Ammon's horn (tissue), 1 donor: ENCODE data around the gene P3R3URF.
"Not testable (repeated sequence)": the region's sequence is repeated elsewhere in the genome, so short reads cannot be mapped to it uniquely, and the experiment has no call there.

ENCODE experiments used
- DNase-seq: peaks from one replicate; pipeline ENCODE4 v3.0.0-alpha.2; 2016; ENCODE audit warnings: low spot score

Gene P3R3URF

DNA sequence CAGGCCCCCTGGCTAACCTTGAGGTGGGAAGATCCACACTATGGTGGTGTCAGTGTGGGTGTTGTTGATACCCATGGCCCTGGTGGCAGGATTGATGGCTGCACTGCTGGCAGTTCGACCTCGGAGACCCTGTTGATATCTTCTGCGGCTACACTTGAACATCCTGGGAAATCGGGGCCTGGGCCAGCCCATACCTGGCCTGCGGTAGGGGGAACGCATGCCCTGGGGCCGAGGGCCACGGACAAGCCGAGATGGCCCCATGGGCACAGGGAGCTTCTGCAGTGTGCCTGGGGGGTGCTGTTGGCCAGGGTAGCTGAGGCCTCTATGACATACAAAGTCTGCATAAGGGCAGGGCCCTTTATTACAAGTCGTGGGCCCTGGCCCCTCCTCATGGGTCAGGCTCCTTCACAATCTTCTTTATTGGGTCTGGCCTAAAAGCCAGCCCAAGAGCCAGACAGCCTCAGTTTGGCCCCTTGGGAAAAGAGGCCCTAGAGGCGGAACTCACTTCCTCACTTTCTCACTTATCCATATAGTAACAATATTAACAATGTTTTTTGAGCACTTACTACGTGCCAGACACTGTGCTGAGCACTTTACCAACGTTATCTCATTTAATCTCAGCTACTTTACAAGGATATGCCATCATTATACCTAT lies at the start of gene P3R3URF:
Gene P3R3URF (minus strand): TSS at position 278 of the 655 bp plus-strand sequence. CDS start 17 bp downstream, at position 261.
- DNase-seq: no peak

DNA sequence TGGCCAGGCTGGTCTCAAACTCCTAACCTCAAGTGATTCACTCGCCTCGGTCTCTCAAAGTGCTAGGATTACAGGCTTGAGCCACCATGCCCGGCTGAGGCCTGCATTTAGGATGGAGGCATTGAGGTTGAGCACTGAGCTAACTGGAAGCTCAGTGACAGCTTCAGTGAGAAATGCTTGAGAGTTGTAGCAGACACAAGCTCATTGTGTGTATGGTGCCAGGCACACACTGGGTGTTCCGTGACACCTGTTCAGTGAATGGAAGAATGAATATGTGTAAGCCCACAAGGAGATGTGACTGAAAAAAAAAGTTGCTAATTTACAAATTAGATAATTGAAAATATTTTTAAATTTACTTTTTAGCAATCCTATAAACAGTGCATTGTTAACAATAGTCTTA lies 48.7 kb upstream of the P3R3URF start:
- peak; percentile 58 for DNase-seq

DNA sequence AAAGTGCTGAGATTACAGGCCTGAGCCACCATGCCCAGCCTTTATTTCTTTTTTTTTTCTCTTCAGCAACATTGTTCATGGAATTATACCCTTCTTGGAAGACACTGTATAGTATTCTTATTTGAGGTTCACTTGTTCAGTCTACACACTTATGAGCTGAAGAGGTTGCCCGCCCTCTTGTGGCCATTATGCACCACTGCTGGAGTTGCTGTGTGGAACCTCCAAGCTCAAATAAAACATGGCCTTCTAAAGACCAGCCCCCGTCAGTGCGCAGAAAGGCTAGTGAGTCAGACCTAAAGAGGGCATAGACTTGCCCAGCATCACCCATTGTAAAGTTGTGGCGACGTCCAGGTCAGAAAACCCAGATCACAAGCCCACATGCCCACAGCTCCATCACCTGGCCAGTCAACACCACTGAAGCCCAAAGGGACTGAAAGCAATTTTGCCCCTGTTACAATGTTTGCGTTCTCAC lies 47.2 kb upstream of the P3R3URF start:
- DNase-seq: peak; percentile 96

DNA sequence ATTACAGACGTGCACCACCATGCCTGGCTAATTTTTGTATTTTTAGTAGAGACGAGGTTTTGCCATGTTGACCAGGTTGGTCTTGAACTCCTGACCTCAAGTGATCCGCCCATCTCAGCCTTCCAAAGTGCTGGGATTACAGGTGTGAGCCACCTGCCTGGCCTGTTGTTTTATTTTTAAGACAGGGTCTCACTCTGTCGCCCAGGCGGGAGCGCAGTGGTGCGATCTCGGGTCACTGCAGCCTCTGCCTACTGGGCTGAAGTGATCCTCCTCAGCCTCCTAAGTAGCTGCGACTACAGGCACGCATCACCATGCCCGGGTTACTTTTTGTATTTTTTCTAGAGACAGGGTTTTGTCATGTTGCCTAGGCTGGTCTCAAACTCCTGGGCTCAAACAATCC lies 46.8 kb upstream of the P3R3URF start:
- not testable (repeated sequence) for DNase-seq

DNA sequence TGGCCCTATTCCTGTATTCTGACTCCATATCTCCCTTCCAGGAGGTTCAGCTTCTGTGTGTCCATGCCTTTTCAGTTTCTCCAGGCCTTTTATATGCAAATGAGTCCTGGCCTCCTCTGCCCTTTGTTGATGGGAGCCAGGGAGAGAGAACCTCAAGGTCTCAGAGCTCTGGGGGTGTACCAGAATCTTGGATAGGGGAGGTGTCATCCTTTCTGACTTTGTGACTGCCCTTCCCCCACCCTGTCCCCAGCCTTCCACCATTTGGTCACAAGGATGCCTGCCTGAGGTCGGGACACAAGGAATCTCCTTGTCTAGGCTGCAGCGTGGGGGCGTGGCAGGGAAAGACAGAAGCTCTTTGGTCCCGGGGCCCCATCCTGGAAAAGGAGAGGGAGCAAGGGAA lies 45.5 kb upstream of the P3R3URF start:
- peak; percentile 93 for DNase-seq

DNA sequence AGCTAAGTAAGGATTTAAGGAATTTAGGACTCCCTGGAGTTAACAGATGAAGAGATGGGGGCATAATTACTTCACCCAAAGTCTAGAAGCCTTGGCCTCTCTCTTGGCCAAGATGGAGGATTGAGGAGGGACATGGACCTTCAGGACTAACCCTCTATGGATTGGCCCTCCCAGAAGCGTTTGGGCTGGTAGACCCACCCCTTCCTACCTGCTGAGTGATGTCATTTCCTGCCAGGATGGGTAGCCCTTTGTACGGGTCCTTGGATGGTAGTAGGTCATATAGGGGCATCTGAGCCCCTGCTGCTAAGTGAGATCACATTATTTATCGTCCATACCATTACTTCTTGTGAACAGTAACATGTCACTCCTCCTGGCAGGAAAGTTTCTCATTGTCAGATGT lies 44.5 kb upstream of the P3R3URF start:
- no peak for DNase-seq

DNA sequence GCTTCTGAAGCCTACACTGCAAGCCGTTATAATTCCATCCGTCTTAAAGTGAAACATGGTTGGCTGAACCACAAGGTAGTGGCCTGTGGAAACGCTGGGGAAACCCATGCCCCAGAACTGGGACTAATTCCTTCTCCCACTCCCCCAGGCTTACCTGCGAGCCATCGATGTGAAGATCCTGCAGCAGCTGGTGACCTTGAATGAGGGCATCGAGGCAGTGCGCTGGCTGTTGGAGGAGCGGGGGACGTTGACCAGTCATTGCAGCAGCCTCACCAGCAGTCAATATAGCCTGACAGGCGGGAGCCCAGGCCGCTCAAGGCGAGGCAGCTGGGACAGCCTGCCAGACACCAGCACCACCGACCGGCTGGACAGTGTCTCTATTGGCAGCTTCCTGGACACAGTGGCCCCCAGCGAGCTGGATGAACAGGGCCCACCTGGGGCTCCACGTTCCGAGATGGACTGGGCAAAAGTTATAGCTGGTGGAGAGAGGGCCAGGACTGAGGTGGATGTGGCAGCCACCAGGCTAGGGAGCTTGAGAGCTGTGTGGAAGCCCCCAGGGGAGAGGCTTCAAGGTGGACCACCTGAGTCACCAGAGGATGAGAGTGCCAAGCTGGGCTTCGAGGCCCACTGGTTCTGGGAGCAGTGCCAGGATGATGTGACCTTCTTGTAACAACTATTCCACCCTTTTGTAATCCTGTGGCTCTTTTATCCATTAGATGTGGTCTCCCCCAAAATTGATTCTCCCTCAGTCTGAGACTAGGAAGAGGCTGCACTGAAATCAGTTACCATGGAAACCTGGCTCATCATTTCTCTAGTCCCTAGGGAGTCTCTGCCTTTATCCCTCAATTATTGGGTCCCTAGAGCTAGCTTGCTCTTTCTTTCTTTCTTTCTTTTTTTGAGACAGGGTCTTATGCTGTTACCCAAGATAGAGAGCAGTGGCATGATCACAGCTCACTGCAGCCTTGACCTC lies 43.5 kb upstream of the P3R3URF start:
- DNase-seq: peak; percentile 38

DNA sequence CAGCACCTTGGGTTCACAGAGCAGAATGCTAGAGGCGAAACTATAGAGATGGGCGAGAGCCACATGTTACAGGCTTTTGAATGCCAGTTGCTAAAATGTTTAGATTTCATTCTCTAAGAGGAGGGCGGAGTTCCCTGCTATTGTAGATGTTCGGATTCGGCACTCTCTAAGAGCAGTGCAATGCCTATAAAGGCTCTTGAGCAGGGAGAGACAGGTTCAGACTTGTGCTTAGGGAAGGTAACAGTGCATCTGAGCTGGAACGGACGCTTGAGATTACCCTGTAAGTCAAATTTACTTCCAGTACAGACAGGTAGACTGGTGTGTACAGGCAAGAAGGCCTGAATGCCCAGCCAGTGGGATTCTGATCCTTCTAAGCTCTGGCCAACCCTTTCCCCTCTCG lies 42.2 kb upstream of the P3R3URF start:
- DNase-seq: no peak

DNA sequence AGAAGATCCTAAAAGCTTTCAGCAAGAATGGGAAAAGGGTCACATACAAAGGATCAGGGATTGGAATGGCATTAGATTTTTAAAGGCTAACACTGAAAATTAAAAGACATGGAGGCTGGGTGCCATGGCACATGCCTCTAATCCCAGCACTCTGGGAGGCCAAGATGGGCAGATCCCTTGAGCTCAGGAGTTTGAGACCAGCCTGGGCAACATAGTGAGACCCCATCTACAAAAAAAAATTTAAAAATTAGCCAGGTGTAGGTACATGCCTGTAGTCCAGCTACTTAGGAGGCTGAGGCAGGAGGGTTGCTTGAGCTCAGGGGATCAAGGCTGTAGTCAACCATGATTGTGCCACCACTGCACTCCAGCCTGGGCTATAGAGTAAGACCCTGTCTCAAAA lies 39.2 kb upstream of the P3R3URF start:
- no peak for DNase-seq

DNA sequence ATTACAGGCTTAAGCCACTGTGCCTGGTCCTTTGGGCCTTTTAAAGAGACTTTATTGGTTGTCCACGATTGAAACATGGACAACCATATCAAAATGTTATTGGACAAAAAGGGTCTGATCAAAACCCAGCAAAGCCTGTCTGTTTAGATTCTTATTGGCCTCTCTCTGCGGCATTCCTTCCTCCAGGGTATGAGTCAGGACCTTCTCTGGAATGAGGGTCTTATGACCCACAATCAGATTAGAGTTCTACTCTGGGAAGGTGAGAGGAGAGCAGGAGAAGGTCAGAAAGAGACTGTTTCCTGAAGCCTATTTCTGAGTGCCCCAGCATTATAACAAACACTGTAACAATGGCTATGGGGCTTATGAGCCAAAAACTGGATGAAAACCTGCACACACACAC lies 34.8 kb upstream of the P3R3URF start:
- no peak for DNase-seq

DNA sequence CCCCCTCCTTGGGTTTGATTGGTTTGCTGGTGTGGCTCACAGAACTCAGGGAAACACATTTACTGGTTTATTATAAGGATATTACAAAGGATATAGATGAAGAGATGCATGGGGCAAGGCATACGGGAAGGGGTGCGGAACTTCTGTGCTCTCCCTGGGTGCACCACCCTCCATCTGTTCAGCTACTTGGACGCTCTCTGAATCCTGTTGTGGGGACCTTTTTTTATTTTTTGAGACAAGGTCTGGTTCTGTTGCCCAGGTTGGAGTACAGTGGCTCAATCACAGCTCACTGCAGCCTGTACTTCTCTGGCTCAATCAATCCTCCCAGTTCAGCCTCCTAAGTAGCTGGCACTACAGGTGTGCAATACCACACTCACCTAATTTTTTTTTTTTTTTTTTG lies 34.3 kb upstream of the P3R3URF start:
- DNase-seq: no peak

DNA sequence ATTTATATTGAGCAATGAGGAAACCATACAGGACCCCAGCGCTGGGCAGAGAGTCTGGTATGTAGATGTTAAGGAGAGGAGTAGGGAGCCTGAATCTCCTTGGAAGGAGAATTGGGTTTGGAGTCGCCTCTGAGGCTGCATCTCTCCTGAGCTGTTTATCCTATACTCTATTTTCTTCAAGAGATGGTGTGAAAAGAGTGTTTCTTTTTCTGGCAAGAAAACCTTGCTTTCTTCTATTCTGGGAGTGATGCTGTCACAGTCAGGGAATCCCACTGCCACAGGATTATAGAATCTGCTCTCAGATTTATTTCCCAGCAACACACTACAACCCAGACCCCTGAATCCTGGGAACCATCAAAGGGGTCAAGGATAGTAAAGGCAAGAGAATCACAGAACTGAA lies 30.1 kb upstream of the P3R3URF start:
- no peak for DNase-seq

DNA sequence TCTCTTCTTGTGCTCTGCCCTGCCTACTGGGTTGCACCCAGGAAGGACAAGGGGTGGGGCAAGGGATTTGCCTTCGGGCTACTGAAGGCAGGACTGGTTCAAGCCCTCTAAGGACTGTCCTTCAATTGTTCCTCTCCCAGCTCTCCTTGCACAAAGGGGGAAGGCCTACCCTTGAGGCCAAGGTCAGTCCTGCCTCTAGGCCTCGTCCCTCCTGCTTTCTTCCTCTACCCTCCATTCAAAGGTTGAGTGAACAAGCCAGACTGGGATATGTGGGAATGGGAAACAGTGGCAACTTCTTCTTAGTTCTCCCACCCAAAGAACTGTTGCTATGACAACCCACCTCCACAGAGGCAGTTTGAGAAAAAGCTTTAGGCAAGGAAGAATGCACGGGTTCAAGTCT lies 29.5 kb upstream of the P3R3URF start:
- DNase-seq: no peak

DNA sequence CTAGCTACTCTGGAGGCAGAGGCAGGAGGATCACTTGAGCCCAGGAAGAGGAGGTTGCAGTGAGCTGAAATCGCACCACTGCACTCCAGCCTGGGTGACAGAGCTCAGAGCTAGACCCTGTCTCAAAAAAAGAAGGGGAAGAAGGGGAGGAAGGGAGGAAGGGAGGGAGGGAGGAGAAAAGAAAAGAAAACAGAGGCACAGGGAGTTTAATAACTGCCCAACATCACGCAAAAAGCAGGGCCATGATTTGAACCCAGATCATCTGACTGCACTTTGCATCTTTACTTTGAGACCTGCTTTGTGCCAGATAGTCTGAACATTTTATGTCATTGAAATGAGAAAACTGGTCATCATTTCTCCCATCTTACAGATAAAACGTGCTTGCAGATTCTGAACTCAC lies 28.9 kb upstream of the P3R3URF start:
- no peak for DNase-seq

DNA sequence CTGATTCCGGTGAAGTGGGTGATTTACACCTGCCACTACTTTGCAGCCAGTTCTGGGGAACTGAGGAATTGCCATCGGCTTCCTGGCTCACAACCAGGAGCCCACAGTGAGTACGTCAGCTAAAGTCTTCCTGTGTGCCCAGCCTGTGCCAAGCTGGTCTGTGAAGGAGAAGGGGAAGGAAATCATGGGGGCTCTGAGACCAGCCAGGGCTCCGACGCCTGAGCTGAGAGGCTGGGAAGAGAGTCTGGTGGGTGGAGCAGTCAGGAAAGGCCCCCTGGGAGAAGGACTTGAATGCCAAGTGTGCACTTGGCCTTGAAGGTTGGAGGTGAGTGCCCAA lies 28.1 kb upstream of the P3R3URF start:
- DNase-seq: peak; percentile 67

DNA sequence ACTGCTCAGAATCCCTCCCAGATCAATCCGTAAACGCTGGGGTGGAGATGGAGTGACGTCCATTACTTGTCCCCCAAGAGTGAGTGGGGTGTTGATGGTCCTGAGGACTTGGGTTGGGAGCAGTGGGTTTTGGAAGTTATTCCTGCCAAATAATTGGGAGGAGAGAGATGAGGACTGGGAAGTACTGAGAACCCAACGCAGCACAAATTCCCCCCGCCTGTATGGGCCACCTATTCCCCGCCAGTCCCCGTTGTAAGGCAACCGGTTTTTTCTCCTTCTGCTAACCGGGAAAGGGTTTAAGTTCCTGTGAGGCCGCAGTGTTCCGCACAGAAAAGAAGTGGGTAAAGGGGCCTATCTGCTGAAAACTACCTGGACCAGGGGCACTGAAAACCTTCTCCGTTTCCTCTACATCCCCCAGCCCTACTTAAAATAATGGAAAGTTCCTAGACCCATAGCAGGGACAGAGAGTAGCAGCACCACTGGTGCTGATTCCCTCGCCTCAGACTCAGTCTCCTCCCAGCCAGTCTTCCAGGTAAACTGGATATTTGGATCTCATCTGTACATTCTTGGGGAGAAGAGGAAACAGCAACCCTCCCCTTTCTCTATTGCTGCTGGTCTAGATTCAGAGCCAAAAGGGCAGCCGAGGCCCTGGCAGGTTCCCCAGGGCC lies 27.6 kb upstream of the P3R3URF start:
- no peak for DNase-seq

DNA sequence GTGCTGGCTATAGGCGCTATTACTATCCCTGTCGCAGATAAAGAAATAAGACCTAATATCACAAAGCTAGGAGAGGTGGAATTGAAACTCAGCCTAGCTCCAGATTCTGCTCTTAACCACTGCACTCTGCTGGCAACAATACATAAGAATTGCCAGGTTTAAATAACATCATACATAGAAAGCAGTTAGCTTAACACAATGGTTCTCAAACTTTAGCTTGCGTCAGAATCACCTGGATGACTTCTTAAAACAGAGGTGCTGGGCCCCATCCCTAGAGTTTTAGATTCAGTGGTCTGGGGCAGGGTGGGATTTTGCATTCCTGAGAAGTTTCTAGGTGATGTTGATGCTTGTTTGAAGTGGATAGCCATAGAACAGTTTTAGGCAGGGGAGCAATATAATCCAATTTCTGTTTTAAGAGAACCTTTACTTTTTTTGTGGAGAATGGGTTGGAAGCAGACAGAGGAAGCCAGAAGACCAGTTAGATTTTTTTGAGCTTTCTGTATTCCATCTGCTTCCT lies 23.0 kb upstream of the P3R3URF start:
- no peak for DNase-seq

DNA sequence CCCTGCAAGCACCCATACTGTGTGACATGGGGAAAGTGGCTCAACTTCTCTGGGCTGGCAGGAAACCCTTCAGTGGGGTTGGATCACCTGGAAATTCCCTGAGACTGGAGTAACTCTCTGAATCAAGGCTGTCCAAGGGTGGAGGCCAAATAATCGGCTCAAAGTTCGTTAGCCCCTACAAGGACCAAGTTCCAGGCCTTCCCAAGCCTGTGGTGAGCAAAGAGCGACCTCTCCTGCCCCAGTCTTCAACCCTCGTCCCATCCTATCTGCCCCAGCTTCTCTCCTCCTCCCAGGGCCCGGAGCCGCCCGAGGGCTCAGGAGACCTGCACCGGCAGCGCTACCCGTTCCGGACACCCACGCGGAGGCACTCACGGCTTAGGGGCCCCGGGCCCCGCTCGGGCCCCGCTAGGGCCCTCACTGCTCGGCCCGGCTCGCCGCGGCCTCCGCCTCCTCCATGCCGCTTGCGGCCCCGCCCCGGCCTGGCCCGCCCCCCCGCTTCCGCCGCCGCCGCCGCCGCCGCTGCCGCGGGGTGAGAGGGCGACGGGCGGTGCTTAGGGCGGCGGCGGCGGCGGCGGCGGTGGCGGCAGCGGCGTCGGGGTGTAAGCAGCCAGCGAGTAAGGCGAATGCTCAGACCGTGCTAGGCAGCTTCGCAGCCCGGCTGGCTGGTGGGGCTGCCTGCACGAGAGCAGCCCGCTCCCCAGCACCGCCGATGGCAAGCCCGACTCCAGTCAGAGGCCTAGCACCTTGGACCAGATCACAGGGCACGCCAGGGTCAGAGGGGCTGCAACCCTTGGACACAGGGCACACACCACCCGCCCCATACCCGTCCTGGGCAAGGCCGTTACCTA lies 21.9 kb upstream of the P3R3URF start, which contains the start of gene POMGNT1:
Gene POMGNT1 (minus strand): TSS at position 471 of the 848 bp plus-strand sequence. CDS start 613 bp downstream, outside the sequence.
- DNase-seq: peak; percentile 78

DNA sequence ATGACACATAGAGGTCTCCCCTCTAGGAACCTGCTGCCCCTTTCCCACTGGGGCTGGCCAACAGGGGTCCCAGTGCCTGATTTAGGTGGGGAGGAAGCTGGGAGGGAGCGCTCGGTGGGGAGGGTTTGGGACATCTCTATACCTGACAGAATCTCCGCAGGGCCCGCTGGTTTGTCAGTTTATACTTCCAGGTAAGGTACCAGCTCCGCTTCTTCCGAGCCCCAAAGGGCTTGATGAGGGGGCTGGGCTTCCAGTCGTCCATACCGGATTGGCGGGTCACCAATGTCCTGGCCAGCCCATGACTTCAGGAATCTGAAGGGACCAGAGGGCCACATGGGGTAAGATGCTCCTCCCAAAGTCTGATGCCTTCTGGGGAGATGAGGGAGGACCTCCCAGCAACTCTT lies 21.3 kb upstream of the P3R3URF start:
- DNase-seq: no peak

DNA sequence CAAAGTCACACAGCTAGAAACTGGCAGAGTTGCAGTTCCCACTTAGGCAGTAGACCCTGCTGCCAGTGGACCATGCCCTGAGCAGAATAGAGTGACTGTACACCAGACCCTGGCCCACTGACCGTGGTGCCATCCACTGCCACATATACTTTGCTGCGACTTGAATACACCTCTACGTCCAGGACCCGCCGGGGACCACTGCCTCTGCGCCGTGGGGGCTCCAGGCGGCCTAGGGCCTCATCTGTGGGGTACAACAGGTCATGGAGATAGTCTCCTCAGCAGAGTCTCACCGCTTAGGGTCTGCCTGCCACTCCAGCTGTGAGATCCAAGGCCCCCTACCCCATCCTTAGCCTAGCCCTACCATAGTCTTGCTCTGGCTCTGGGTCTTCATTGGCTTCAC lies 20.3 kb upstream of the P3R3URF start:
- no peak for DNase-seq

DNA sequence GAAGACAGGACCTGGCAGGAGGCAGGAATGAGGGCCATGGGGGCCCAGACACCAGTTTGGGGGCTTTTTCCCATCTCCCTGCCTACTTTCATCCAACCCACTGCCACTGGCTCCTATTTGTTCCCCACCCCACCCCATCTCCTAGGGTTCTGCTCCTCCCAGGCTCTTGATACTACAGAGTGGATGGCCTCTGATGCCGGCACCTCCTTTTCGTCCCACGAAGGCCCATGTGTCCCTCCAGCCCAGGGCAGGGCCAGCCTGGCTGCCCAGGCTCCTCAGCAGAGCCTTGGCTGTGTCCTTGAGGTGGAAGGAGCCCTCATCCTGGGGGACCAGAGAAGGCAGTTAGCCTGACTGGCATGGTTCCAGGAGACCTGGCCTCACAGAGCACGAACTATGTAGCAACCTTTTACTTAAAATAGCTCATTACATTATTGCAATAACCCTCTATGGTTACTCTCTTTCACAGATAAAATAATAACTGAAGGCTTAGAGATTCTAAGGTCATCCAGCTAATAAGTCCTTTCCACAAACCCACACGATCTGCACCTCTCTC lies 18.4 kb upstream of the P3R3URF start:
- no peak for DNase-seq
